ENCODE data around the gene AVP. TPM values are rescaled to one million over a fixed set of nuclear protein-coding genes. Genes with fewer than 3 reads are reported as not detected.

The AVP gene
- total RNA-seq, 1 donor from 2014 or later = not detected

DNA sequence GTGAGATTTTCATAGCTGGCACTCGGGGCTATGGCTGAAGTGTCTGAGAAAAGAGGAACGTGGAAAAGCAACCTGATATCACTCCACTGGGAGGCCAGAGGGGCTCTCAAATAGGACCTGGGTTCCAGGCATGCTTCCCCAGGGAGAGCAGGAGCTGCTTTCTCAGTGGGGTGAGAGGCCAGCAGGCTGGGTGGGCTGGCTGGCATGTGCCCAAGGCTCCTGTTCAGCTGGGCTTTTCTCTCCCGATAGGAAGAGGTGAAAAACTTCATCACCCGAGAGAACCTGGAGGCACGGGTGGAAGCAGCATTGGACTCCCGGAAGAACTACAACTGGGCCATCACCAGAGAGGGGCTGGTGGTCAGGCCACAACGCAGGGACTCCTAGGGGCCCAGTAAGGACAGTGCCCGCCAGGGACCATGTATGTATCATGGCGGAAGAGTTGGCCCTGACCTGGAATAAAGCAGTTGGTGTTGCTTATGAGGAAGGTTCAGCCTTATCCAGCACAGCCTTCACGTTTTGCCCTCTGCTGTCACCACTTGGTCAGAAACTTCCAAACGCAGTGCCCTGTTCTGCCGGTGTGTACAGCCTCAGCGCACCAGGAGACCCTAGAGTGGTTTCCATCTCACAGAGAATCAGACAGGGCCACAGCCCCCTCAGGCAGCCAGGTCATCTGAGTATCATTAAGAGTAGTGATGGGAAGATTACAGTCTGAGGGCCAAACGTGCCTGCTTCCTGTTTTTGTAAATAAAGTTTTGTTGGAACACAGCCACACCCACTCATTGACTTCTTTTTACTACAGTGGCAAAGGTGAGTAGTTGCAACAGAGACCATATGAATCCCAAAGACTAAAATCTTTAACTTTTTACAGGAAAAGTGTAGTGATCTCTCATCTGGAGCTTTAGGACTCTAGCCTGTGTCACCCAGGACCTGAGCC lies 36.8 kb downstream of the AVP start:
- ATAC-seq = no peak

DNA sequence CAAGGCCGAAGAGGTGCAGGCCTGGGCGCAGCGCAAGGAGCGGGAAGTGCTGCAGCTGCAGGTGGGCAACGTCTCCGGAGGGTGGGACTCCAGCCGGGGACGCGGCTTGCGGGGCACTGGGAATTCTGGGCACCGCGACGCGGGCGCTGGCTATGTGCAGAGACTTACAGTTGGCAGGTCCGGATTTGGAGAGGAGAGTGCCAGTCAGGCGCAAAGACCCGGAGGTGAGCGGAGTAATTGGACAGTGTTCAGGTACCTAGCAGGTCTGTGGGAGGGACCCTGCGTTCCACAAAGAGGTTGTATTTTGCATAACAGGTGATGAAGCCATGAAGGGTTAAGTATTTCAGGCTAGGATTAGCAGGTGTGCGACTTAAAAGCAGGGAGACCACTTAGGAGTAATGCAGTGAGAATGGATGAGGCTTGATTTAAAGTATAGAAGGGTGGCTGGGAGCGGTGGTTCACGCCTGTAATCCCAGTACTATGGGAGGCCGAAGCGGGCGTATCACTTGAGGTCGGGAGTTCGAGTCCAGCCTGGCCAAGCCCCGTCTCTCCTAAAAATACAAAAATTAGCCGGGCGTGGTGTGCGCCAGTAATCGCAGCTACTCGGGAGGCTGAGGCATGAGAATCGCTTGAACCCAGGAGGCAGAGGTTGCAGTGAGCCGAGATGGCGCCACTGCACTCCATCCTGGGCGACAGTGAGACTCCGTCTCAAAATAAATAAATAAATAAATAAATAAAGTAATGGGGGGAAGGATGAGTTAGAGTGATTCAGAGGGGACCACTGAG lies 37.7 kb downstream of the AVP start:
- ATAC-seq = peak; percentile 20

DNA sequence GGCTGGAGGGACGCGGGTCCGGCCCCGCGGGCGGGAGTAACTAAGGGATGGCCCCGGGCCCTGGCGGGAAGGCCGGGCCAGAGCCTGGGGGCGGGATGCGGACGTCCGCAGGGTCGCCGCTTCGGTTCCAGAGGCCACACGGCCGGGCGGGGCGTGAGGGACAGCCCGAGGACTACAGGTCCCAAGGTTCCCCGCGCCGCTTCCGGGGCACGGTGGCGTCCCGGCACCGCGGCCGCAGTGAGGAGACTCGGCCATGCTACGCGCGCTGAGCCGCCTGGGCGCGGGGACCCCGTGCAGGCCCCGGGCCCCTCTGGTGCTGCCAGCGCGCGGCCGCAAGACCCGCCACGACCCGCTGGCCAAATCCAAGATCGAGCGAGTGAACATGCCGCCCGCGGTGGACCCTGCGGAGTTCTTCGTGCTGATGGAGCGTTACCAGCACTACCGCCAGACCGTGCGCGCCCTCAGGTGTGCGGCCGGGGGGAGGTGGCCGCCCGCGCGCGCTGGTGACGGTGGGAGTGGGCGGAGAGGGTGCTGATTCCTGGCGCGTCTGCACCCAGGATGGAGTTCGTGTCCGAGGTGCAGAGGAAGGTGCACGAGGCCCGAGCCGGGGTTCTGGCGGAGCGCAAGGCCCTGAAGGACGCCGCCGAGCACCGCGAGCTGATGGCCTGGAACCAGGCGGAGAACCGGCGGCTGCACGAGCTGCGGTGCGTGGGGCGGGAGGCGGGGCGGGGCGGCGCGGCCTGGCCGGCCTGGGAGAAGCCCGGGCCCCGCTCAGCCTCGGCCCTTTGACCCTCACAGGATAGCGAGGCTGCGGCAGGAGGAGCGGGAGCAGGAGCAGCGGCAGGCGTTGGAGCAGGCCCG lies 38.5 kb downstream of the AVP start, which contains the start of gene MRPS26:
Gene MRPS26, plus strand, starts transcription at position 237 of the 861 bp plus-strand sequence. Its CDS starts 17 bp downstream, at position 254.
- peak; percentile 89 for ATAC-seq

DNA sequence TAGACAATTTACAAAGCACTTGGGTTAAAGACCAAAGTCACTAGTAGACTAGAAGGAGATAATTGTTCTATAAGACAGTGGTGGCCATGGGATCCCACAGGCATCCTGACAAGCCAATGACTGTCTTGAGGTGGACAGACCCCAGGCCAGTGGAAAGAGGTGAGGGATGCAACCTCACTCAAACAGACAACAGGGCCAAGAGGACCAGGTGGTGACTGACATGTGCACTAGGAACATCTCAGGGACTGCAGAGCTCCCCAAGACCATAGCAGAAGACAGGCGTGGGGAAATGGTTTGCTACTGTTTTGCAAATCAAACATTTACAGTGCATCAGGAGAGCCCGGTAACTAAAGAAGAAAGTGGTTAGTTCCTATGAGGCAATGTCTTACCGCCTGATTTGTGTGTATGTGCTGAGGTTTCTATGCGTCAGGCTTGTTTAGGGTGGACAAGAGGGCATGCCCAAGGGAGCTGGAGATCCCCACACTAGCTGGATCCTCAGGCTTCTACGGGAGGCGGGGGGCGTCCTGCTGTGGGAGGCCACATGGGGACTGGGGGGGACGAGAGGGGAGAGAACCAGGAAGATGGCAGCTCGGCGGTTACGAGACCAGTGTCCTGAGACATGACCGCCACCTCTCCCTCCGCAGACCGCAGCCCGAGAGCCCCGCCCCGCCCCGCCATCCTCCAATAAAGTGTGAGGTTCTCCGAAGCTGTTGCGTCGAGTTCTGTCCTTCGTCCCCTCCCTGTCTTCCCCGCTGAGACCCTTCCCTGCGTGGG lies 39.3 kb downstream of the AVP start:
- peak; percentile 49 for ATAC-seq

DNA sequence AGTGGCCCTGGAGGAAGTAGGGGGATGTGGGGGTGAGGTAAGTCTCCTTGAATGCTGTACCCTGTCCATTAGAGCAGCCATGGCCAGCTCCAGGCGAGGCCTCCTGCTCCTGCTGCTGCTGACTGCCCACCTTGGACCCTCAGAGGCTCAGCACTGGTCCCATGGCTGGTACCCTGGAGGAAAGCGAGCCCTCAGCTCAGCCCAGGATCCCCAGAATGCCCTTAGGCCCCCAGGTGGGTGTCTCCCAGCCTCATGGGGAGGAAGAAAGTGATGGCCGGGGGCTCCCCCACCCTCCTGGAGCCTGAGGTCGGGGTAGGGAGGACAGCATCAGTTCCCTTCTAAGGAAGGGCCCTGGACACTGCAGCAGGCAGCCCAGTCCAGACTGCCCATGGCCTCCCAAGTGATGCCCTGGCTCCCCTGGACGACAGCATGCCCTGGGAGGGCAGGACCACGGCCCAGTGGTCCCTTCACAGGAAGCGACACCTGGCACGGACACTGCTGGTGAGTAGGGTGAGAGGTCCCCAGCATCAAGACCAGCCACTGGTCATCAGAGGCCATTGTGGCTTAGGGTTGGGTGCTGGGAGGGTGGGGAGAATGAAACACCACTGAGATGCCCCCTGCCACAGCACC lies 40.1 kb downstream of the AVP start:
- no peak for ATAC-seq

DNA sequence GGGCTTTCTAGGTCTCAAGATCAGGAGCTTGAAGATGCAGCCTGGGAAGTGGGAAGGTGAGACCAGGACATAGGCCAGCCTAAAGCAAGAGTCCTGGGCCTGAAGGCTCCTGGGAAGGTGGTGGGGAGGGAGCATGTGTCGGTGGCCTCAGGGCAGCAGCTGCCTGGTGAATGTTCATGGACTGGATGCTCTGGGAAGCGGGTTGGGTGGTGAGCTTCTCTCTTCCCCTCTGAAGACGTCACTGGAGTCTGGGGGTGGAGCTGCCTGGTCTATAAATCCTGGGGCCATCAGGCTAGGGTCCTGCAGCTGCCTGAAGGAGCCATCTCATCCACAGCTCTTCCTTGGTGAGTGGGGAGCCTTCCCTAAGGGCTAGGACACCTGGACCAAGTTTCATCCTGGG lies 41.2 kb downstream of the AVP start, which contains the start of gene GNRH2:
Gene GNRH2, plus strand, starts transcription at position 301 of the 400 bp plus-strand sequence. CDS start 793 bp downstream, outside the sequence.
- no peak for ATAC-seq

DNA sequence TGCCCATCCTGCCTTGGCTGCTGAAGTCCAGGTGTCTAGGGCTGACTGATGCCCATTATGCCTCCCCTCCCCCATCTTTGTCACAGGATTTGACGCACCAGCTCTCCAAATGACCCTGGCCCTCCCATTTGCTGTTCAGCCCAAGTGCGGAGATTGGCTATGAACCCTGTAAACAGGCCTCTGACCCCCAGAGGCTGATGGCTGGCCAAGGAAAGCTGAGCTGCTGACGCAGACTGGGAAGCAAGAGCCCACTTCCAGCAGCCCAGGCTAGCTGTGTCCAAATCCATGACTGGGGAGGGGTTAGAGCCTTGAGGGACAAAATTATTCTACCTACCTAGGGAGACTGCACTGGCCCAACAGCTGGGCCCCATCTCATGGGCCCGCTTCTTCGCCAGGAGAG lies 41.9 kb downstream of the AVP start:
- no peak for ATAC-seq

DNA sequence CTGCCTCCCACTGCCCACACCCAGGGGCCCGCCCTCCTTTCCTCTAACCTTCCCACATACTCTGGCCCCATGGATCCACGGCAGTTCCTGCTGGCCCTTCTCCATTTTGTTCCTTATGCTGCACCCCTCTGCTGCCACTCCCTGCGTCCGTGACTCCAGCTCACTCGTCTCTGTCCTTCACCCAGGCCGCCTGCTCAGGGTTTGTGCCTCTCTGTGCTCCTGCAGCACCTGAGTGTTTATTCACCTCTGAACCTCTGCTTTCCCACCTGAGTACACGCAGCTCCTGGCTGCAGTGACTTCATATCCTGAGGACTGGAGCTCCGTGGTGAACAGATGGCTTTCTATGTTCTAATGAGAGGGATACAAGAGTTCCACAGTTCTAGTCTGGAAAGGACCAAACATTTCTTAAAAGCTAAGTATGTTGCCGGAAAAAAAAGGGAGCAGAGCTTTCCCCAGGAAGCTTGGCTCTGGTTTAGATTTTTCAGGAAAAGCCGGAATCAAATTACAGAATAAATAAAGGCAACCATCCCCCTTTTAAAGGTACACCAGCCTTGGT lies 42.6 kb downstream of the AVP start:
- no peak for ATAC-seq

DNA sequence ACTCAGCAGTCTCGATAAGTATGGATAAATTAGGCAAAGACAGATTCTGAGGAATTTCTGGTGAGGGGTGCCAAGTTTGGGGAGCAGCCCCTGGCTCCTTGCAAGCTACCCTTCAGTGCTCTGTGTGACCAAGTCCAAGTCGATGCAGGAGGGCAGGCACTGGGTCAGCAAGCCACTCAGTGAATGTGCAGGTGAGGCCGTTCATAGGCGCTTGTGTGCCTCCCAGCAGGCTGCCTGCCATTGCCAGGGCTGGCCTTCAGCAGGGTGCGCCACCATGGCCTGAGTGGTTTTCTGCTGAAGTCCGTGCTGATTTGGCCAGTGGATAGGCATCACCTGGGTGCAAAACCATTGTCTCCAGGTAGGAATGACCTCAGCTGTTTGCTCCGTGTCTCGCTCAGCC lies 44.4 kb downstream of the AVP start:
- no peak for ATAC-seq

DNA sequence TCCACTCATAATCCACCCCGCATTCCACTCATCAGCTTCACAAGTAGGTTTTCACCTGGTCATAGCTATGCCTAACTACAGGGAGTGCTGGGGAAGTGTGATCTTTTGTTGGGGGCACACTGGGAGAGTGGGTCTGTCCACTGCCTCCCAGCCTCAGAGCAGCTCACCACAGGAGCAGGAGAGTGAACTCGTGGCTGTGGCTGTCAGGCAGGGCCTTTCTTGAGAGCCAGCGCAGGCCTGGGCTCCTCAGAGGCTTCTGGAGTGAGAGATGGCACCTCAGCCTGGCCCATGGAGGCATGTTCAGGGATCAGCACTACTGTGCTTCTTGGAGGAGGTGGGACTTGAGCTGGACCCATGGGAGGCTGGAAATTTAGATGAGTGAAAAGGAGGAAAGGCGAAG lies 45.1 kb downstream of the AVP start:
- no peak for ATAC-seq

DNA sequence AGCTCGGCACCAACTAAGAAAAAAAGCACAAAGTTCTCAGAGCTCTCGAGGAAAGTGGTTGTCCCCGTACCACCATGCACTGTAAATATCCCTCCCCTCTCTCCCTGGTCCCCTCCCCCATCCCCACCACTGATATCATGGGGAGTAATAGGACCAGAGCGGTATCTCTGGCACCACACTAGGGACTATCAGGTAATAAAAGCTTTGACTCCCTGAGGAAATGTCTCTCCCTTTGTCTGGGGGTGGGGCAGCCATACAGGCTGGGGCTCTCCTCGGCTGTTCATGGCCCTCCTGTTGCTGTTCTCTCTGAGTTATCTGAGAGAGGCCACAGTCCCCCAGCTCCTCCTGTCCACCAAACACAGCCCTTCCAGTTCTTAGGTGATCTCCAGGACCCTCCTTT lies 46.1 kb downstream of the AVP start:
- no peak for ATAC-seq

DNA sequence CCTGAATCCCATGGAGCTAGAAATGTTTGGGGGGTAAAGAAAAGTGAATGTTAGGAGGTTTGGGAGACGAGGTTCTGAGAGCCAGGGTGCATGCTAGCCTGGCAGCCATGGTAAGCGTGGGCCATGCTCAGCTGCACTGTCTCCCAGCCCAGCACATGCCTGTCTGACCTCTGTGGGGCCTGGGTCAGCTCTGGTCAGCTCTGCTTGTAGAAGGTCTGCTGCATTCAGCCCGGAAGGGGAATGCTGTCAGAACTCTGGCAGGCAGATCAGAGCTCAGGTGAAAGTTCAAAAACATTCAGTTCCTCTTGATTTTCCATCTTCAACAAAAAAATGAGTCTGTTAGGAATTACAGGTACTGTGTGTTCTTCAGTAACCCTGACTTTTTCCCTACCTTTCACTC lies 46.9 kb downstream of the AVP start:
- no peak for ATAC-seq

DNA sequence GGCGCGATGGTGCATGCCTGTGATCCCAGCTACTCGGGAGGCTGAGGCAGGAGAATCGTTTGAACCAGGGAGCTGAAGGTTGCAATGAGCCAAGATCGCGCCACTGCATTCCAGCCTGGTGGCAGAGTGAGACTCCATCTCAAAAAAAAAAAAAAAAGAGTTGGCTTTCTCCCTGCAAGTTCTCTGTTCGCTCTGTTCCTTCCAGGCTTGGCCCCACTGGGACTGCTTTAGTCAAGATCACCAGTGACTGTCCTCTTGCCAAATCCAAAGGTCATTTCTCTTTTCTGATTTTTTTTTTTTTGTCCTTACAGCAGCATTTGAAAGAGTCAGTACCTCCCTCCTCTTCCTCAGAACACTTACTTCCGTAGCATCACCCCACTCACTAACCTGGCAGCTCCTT lies 51.9 kb downstream of the AVP start:
- no peak for ATAC-seq

Other genes with a start within 250 kb of the AVP start
- gene PCED1A, start 244.1 kb downstream of the AVP start, total RNA-seq = 16.5 TPM
- 23.8 TPM for gene VPS16, start 244.0 kb downstream of the AVP start, total RNA-seq
- 36.5 TPM for gene PTPRA, start 211.2 kb downstream of the AVP start, total RNA-seq
- gene GNRH2, start 41.1 kb downstream of the AVP start, total RNA-seq = not detected
- 36.5 TPM for gene MRPS26, start 38.7 kb downstream of the AVP start, total RNA-seq
- gene OXT, start 13.1 kb downstream of the AVP start, total RNA-seq = not detected
- 7.6 TPM for gene FASTKD5, start 75.1 kb upstream of the AVP start, total RNA-seq
- 3.7 TPM for gene UBOX5, start 75.1 kb upstream of the AVP start, total RNA-seq
- 1.3 TPM for gene LZTS3, start 88.8 kb upstream of the AVP start, total RNA-seq
- gene DDRGK1, start 120.0 kb upstream of the AVP start, total RNA-seq = 47.8 TPM
- 60.6 TPM for gene ITPA, start 124.8 kb upstream of the AVP start, total RNA-seq
- gene SLC4A11, start 154.5 kb upstream of the AVP start, total RNA-seq = 20.0 TPM